SK-N-MC (cell line): Measurements from ENCODE around the gene KRTAP1-1.
"Not testable (repeated sequence)": the region's sequence is repeated elsewhere in the genome, so short reads cannot be mapped to it uniquely, and the experiment has no call there.

Source experiments
- EZH2 ChIP-seq: fragments of 200-600 bp; sonication (generic); IDR thresholded peaks from one replicate; pipeline ENCODE4 v1.6.1; 2017; ENCODE audit warnings: antibody characterized with exemption
- FOXP2 ChIP-seq: optimal IDR thresholded peaks from 2 replicates; pipeline ENCODE3; 2011; ENCODE audit warnings: mild to moderate bottlenecking, moderate library complexity; ENCODE audit not compliant: insufficient read depth; ENCODE audit errors: extremely low read length, control extremely low read depth
- POLR2AphosphoS5 ChIP-seq: IDR thresholded peaks from 2 replicates; pipeline ENCODE4 v1.6.1; 2012; ENCODE audit warnings: mild to moderate bottlenecking, low read depth, low read length, borderline replicate concordance

- TF ChIP-seq EZH2, POLR2AphosphoS5, FOXP2: not testable (repeated sequence)
Observed at GRCh38 chr17:41055130-41055529, 13.9 kb upstream of the KRTAP1-1 start, which contains the start of gene KRTAP2-2.
